DOHH2 (cell line): Measurements from ENCODE around the gene NEK2.

Experiments
- EZH2phosphoT487 ChIP-seq: fragments of 200-600 bp; sonication (generic); IDR thresholded peaks from 2 replicates; pipeline ENCODE4 v1.6.1; 2017; ENCODE audit warnings: borderline replicate concordance, mild to moderate bottlenecking, antibody characterized with exemption, low read length, moderate library complexity, mixed read lengths
- TF ChIP-seq, protein P1 (sequence below): fragments of 200-600 bp; sonication (generic); IDR thresholded peaks from one replicate; pipeline ENCODE4 v1.5.1; 2014; ENCODE audit warnings: antibody characterized with exemption, mild to moderate bottlenecking, low read depth, low read length; ENCODE audit not compliant: poor library complexity, severe bottlenecking

DNA sequence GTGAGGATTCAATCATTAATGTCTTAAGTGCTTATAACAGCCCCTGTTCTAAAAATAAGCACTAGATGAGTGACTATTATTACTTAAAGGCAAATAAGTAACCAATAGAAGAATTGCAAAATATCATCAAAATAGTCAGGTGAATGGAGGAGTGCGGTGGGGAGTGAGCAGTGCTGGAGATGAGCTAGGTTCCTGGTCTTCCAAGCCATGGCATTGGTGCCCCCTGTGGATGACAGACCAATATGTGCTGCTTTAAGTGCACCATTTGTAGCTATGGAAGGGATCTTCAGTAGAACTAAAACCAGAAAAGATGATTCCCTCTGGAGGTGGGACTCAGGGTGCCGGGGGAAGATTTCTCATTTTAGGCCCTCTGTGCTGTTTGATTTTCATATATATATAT lies 50.4 kb downstream of the NEK2 start:
- TF ChIP-seq, protein P1, sequence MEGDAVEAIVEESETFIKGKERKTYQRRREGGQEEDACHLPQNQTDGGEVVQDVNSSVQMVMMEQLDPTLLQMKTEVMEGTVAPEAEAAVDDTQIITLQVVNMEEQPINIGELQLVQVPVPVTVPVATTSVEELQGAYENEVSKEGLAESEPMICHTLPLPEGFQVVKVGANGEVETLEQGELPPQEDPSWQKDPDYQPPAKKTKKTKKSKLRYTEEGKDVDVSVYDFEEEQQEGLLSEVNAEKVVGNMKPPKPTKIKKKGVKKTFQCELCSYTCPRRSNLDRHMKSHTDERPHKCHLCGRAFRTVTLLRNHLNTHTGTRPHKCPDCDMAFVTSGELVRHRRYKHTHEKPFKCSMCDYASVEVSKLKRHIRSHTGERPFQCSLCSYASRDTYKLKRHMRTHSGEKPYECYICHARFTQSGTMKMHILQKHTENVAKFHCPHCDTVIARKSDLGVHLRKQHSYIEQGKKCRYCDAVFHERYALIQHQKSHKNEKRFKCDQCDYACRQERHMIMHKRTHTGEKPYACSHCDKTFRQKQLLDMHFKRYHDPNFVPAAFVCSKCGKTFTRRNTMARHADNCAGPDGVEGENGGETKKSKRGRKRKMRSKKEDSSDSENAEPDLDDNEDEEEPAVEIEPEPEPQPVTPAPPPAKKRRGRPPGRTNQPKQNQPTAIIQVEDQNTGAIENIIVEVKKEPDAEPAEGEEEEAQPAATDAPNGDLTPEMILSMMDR = no peak
- no peak for TF ChIP-seq EZH2phosphoT487
